Right kidney (tissue), 1 donor: ENCODE data around the gene GTSE1.
"Not testable (repeated sequence)": the region's sequence is repeated elsewhere in the genome, so short reads cannot be mapped to it uniquely, and the experiment has no call there.

Experiments used
- DNase-seq: peaks from one replicate; pipeline ENCODE4 v3.0.0-alpha.2; 2016

The GTSE1 gene

DNA sequence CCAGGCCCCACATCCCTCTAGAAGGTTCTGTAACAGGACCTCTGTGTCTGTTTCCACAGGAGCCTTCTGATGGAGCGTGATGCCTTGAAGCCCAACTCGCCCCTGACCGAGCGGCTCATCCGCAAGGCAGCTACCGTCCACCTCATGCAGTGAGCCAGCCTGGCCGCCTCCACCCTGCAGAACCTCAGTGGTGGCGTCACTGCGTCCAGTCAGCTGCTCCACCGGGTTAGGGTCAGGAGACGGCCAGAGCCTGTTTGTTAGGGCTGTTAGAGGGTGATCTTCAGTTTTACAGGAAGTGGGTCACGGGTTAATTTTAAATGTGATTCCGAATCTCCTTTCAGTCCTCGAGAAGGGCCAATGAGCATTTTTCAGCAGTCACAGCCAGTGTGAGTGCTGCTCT lies 3.9 kb upstream of the GTSE1 start:
- no peak for DNase-seq

DNA sequence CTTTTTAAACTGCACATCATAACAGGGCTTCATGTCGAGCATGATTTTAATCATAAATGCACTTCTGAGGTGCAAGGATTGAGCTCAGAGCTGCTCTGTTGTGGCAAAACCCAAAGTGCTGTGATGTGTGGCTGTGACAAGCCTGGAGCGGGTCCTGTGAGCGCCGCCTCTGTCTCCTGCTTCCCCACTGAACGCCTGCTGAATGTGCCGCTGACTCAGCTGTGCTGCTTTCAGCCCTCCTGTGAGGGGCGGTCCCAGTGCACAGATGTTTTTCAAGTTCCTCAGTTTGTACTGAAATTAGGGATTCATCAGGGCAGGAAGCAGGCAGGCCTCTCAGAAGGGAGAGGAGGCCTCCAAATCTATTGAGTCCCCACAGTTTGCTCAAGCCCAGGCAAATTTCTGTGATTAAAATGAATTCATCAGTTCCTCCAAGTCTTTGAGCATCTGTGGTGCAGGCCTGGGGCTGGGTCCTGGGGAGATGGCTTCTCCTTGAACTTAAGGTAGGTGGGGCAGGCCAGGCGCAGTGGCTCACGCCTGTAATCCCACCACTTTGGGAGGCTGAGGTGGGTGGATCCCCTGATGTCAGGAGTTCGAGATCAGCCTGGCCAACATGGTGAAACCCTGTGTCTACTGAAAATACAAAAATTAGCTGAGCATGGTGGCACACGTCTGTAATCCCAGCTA lies 3.0 kb upstream of the GTSE1 start:
- no peak for DNase-seq

DNA sequence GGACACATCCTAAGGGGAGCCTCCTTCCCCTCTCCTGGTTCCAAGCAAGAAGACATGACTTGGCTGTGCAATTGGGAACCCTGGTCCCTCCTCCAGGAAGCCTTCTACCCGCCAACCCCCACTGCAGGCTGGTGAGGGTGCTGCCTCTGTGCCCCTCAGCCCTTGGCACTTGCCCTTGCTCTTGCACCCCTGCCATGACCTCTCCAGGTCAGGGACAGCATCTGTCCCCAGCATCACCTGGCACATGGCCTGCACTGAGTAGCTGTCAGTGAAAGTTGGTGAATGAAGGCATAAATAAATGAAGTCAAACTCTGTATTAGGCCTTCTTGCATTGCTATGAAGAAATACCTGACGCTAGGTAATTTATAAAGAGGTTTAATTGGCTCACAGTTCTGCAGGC lies 1.9 kb upstream of the GTSE1 start:
- DNase-seq, result no peak

DNA sequence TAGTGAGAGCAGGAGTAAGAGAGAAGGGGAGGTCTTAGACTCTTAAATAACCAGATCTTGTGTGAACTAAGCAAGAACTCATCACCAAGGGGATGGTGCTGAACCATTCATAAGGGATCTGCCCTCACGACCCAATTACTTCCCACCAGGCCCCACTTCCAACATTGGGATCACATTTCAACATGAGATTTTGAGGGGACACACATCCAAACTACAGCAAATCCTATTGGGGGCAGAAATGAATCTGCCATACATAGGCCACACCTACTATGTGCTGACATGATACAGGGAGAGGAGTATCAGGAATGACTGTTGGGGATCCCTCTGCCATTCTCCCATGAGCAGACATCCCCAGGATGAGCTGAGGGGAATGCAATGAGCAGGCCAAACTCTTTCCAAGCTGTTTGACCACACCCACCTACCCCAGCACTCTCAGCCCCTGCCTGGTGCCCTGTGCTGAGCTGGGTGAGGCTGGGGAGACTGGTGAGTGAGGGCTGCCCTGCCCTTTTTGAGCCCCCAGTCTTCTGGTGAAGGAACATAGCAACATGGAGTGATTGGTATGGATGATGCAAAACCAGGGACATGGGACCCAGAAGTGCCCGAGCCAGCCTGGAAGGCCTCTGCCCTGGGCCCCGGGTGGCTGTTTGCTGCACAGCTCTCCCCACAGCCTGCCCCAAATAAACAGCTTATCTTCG lies 1.2 kb upstream of the GTSE1 start:
- DNase-seq, result no peak

DNA sequence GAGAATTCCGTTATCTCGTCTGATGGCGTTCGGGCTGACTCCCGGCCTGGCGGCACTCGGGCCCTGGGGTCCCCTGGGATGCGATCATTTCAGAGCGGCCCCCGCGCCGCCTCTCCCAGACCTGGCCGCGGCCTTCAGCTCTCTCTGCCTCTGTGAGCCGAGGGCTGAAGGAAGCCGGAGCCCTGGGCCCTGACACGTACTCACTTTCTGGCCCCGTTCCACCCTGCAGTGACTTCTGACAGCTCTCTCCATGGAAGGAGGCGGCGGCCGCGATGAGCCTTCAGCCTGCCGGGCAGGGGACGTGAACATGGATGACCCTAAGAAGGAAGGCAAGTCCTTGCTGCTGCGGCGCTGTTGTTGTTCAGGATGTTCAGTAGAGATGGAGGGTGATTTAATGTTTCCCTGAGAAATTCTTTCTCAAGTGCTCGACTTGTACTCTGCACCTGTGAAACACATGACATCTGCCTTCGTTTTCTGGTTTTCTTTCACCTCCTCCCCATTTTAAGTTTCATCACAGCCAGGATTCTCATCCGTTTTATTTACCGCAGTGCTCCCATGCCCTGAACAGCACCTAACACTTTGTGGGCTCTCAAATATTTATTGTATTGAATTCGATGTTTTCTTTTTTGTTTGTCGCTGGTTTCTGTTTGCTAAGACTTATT lies 612 bp downstream of the GTSE1 start:
- no peak for DNase-seq

DNA sequence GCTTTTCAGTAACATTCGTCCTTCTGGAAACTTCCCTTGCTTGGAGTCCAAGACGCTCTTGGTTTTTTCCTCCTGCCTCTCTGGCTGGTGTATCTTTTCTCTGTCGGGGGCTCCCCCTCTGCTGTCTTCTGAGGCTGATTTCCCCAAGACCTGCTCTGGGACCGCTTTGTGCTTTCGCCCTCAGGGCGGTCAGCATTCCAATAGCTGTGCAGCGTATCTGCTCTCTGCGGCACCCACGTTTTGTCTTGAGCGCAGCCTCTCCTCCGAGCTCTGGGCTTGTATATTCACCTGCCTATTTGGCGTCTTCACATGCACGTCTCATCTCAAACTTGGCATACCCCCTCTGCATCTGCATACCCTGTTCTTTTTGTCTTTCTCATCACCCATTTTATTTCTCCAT lies 2.4 kb downstream of the GTSE1 start:
- DNase-seq, result no peak

DNA sequence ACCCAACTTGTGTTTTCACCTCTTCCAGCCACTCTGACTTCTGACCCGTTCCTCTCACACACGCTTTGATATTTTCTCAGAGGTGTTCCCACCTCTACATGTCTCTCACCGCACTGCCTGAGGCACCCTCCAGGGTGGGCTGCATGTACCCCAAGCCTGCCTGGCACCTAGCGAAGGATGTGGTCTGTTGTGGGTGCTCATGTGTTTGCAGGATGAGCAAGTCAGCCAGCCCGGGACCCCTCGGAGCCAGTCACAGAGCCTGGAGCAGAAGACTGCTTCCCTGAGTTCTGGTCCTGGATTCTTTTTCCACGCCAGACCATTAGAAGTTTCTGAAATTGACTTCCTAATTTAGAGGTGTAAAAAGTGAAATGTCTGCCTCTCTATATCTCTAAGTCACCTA lies 3.8 kb downstream of the GTSE1 start:
- no peak for DNase-seq

DNA sequence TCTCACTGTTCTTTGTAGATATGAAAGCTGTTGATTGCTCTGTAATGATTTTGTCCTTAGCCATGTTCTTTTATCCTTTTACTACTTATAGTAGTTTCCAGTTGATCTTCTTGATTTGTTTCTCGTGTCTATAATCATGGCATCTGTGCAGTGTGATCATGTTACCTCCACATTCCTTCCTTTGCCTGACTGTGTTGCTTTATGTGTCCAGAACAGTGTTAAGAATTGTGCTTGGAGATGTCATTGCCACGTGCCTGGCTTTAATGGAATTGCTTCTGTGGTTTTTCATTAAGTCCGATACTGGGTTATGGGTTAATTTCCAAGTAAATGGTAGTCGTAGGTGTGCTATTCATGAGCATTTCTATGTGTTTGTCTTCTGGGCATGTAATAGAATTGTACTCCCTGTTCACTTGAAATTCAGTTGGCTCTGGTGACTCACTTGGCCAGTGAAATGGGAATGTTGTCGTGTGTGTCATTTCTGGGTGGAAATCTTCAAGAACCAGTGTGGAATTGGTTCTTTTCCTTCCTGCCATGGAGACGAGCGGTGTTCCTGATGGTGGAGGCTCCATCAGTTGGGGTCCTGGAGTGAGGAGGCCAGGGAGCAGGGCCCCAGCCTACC lies 6.8 kb downstream of the GTSE1 start:
- no peak for DNase-seq

DNA sequence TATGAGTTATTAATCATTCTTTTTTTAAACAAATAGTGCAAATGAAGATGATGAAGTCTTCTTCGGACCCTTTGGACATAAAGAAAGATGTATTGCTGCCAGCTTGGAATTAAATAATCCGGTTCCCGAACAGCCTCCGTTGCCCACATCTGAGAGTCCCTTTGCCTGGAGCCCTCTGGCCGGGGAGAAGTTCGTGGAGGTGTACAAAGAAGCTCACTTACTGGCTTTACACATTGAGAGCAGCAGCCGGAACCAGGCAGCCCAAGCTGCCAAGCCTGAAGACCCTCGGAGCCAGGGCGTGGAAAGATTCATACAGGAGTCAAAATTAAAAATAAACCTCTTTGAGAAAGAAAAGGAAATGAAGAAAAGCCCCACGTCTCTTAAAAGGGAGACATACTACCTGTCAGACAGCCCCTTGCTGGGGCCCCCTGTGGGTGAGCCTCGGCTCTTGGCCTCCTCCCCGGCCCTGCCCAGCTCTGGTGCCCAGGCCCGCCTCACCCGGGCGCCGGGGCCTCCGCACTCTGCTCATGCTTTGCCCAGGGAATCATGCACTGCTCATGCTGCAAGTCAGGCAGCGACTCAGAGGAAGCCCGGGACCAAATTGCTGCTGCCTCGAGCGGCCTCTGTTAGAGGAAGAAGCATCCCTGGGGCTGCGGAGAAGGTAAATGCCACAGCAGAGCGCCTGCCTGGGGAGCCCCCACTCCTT lies 11.8 kb downstream of the GTSE1 start:
- DNase-seq, result no peak

DNA sequence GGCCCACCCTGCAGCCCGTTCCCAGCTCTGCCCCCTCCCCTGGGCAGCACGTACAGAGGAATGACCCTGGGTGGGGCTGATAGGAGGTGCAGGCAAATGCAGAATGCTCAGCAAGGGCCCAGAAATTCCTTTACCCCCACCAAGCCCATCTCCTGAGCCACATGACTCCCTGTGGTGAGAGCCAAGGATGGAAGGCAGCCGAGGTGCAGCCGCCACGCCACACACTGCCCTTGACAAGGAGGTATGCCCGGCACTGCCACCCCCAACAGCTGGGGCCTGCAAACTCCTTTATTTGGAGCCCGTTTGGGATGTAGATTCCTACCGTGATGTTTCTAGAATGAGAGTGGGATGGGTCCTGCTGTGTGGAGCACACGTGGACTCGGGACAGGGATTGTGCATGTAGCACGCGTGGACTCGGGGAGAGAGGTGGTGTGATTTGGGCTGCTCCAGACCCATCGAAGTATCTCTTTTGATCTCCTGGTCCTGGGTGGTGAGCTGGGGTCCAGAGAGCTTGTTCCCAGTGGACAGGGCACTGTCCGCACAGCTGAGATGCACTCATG lies 12.9 kb downstream of the GTSE1 start:
- DNase-seq, result no peak

DNA sequence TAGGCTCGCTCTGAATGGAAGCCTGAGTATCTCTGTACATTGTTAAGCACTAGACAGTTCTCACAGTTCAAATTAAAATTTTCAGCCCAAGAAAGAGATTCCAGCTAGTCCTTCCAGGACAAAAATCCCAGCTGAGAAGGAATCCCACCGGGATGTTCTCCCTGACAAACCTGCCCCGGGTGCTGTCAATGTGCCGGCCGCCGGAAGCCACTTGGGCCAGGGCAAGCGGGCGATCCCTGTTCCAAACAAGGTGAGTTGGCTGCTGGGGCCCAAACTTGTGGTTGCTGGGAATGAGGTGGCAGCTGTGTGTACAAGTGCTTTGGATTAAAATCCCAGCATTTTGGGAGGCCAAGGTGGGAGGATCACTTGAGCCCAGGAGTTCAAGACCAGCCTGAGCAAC lies 15.4 kb downstream of the GTSE1 start:
- DNase-seq, result no peak

DNA sequence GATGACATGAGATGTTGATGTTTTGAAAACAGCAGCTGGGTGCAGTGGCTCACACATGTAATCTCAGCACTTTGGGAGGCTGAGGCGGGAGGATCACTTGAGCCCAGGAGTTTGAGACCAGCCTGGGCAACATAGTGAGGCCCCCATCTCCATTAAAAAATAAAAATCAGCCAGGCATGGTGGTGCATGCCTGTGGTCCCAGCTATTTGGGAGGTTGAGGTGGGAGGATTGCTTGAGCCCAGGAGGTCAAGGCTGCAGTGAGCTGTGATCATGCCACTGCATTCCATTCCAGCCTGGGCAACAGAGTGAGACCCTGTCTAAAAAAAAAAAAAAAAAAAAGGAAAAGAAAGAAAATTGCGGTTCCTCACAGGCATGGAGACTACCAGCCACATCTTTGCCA lies 16.2 kb downstream of the GTSE1 start:
- DNase-seq, result not testable (repeated sequence)

DNA sequence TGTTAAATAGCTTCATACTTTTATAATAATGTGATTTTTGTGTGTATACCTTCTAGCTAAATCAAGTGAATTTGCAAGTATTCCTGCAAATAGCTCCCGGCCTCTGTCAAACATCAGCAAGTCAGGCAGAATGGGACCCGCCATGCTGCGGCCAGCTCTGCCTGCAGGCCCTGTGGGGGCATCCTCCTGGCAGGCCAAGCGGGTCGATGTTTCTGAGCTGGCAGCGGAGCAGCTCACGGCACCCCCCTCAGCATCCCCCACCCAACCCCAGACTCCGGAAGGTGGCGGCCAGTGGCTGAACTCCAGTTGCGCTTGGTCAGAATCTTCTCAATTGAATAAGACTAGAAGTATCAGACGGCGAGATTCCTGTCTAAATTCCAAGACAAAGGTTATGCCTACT lies 19.3 kb downstream of the GTSE1 start:
- DNase-seq, result no peak

DNA sequence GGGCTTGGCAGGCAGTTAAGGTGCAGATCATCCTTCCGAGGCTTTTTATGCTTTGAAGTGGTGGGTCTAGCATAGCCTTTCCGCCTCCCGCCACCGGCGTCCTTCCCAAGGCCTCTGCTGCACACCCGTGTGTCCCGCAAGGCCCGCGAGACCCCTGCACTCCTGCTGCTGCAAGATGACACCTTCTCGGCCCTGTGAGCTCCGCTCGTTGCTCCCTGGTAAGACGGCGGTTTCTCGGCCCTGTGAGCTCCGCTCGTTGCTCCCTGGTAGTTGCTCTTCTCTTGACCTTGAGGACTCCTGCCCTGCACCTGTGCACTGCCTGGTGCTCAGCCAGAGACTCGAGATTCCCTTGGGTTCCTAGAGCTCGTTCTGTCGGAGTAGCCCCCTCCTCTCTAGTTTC lies 21.0 kb downstream of the GTSE1 start:
- DNase-seq, result no peak

DNA sequence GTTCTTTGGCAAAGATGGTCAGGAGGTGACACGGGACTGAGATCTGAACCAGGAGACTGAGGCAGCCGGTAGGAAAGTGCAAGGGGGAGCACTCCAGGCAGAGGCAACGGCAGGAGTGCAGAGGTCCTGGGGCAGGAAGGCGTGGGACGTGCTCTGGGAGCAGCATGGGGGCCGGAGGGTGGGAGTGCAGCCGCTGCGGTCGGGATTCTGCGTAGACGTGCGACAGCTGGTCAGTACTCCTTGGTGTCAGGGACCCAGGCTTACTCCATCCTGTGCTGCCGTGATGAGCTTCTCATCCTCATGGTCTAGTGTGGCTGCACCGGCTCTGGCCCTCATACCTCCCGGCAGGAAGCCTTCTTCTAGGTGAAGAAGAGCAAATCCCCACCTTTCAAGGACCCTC lies 21.9 kb downstream of the GTSE1 start:
- no peak for DNase-seq

DNA sequence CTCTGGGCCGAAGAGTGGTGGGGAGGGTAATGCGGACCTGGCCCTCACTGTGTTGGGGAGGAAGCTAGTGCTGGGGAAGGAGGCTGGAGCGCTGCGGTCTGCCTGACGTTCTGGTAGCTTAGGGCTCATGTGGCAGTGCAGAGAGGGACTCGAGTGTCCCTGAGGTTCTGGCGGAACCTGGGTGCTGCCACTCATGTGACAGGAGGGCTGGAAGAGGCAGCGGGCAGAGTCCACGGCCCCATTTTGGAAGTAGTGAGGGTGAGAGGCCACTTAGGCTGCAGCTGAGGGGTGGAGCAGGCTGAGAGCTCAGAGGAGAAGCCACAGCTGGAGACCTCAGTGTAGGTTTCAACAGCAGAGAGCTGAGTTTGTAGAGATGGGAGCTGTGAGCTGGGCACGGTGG lies 22.6 kb downstream of the GTSE1 start:
- no peak for DNase-seq

DNA sequence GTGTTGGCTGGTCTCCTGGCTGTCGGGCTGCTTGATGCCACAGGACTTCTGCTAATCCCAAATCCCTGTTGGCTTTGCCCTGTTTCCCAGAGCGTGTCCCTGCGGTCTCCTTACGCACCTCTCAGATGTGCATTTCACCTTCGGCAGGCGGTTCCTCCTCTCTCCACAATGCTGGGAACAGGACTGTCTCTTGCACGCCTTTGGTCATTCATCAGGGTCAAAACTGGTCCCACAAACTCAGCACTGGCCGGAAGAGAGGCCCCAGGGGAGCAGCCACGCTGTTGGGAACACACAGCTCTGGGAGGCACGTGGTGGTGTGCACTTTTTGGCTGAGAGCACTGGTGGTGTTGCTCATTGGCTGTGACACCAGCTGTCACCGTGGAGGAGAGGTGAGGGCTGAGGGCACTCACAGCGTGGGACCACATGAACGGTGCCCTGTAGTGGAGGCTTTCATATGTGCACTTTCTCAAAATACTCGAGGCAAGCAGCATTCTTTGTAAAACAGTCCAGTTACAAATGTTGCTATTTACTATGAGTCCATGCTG lies 23.6 kb downstream of the GTSE1 start:
- no peak for DNase-seq

DNA sequence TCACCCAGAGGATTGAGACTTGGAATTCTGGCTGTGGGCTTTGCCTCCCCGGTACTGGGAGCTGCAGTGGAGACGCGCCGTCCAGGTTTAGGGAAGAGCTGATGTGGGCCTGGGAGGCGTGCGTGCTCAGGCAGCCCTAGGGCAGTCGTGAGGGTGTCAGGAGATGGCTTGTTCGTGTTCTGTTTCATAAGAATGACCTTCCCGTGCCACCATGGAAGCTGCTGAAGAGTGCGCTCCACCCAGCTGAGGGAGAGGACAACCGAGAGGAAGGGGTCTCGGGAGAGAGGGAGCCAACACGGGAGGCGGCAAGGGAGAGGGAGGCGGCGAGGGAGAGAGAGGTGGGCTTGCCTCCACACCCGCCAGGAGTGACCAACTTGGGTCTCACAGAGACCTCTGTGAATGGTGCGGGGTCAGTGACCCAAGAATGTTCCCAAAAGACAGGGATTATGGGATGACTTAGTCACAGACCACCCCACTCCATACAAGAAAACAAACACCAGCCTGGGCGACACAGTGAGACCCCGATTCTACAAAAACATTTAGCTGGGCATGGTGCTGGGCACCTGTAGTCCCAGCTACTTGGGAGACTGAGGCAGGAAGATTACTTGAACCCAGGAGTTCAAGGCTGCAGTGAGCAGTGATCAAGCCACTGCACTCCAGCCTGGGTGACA lies 24.2 kb downstream of the GTSE1 start:
- no peak for DNase-seq

DNA sequence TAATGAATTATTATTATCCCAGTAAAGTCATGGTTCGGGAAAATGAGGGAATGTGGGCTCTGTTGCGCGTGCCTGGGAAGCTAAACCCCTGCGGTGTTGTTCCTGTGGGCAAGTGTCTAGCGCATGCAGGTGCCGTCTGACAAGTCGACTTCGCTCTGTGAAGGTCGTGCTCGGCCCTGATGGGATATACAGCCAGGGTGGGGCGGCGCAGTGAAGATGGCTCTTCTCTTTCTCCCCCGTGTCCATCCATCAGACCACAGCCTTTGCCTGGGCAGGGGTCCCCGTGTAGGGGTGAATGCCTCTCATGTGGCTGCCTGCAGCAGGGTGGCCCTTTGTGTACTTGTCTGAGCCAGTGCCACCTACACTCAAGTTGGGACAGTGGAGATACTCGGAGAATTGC lies 26.0 kb downstream of the GTSE1 start:
- DNase-seq, result no peak

DNA sequence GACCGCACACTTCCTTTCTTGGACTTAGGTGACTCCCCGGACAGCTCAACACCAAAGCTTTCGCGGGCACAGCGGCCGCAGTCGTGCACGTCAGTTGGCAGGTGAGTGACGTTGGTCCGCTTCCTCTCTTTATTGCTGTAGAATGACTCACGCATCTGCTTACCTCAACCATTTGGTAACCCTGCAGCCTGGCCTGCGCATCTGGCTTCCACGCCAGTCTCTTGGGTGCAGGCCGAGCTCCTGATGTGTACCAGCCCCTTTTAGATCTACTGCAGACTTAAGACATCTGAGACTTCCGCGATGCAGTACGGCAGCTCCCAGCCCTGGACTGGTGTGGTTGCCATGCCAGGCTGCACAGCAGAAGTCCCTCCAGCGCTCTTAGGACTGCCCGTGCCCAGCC lies 26.5 kb downstream of the GTSE1 start:
- no peak for DNase-seq

DNA sequence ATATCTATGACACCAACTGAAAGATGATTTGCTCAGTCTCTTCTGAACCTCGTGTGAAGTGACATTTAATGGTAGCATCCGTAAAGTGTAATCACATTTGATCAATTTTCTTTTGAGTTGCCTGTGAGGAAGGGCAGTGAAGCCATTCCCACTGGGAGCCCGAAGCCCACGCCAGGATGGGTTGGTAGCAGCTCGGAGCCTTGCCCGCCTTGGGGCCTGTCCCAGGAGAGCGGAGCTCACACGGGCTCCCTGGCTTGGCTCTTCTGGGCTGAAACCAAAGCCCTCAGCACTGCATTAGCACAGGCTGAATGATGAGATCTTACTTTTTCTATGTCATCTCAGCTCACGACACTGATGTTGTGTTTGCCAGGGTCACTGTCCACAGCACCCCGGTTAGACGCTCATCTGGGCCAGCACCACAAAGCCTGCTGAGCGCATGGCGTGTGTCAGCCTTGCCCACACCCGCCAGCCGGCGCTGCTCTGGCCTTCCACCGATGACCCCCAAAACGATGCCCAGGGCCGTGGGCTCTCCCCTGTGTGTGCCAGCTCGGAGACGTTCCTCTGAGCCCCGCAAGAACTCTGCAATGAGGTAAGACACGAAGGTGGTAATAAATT lies 29.5 kb downstream of the GTSE1 start:
- DNase-seq, result no peak
